Glutamatergic neuron (in vitro differentiated cells): Measurements from ENCODE around the gene CPNE8. TPM values are rescaled to one million over a fixed set of nuclear protein-coding genes. Genes with fewer than 3 reads are reported as not detected.

ENCODE experiments used
- DNase-seq: peaks from one replicate; pipeline ENCODE4 v3.0.0; 2022
- H3K27ac Mint-ChIP-seq: one replicate; pipeline ENCODE4 v1.8.0; 2020; ENCODE audit warnings: mild to moderate bottlenecking, mixed read lengths, inconsistent platforms; ENCODE audit not compliant: unreplicated experiment
- H3K27me3 Mint-ChIP-seq: one replicate; pipeline ENCODE4 v1.8.0; 2020; ENCODE audit warnings: mild to moderate bottlenecking, moderate library complexity, mixed read lengths, inconsistent platforms; ENCODE audit not compliant: unreplicated experiment
- H3K36me3 Mint-ChIP-seq: one replicate; pipeline ENCODE4 v1.8.0; 2020; ENCODE audit warnings: mild to moderate bottlenecking, mixed read lengths, inconsistent platforms; ENCODE audit not compliant: unreplicated experiment
- H3K4me1 Mint-ChIP-seq: one replicate; pipeline ENCODE4 v1.8.0; 2020; ENCODE audit warnings: mild to moderate bottlenecking, low read depth, mixed read lengths, inconsistent platforms; ENCODE audit not compliant: unreplicated experiment
- H3K4me3 Mint-ChIP-seq: one replicate; pipeline ENCODE4 v1.8.0; 2020; ENCODE audit warnings: mild to moderate bottlenecking, mixed read lengths, inconsistent platforms; ENCODE audit not compliant: unreplicated experiment
- H3K9me3 Mint-ChIP-seq: one replicate; pipeline ENCODE4 v1.8.0; 2020; ENCODE audit warnings: mild to moderate bottlenecking, moderate library complexity, mixed read lengths, inconsistent platforms; ENCODE audit not compliant: unreplicated experiment
- total RNA-seq: library from RNA; stranded (reverse); fragmentation: NEBNext Ultra II Directional; extraction: Animal tissue kit (Norgen Biotek cat#: 25700); gene quantifications from one replicate; pipeline ENCODE4 v1.2.1, GENCODE V29; 2021; ENCODE audit not compliant: unreplicated experiment
- TF ChIP-seq, protein P1 (sequence below): fragments of 200-600 bp; sonication (generic); IDR thresholded peaks from one replicate; pipeline ENCODE4 v1.5.0; 2021; ENCODE audit not compliant: partially characterized antibody, unreplicated experiment

CPNE8 gene
- total RNA-seq, 1 donor from 2014 or later: 5.9 TPM

DNA sequence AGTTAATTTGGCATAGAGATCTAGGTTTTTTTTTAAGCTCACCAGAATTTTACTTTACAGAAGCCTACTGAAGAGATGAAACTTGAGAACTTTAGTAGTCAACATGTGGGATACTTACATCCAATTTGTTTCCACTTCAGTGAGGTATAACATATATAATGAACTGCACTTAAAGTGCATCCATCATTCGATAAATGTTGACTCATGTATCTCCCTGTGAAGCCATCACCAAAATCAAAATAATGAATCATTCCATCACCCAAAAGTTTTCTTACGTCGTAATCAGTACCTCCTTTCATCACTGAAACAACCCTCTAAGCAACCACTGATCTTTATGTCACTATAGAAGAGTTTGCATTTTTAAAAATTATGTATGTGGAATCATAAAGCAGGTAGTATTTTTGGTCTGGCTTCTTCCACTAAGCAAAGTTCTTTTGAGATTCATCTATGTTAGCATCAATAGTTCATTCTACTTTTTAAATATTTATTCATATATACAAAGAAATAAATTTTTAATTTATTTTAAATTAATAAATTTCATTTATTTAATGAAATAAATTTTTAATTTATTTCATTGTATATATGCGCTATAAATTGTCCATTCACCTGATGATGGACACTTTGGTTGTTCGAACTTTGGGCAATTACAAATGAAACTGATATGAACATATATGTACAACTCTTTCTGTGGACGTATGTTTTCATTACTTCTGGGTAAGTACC lies 2.0 kb upstream of the CPNE8 start:
- no peaks in the 10 kb centered on the region for H3K36me3 Mint-ChIP-seq
- H3K4me1 Mint-ChIP-seq: peaks cover 3% of the 10 kb centered on the region
- H3K27ac Mint-ChIP-seq: no peak overlapping the region
- no peak for DNase-seq
- peak overlapping the region; percentile 92 for H3K4me3 Mint-ChIP-seq
- H3K9me3 Mint-ChIP-seq: peaks cover 4% of the 10 kb centered on the region
- peaks cover 3% of the 10 kb centered on the region for H3K27me3 Mint-ChIP-seq
- TF ChIP-seq, protein P1, sequence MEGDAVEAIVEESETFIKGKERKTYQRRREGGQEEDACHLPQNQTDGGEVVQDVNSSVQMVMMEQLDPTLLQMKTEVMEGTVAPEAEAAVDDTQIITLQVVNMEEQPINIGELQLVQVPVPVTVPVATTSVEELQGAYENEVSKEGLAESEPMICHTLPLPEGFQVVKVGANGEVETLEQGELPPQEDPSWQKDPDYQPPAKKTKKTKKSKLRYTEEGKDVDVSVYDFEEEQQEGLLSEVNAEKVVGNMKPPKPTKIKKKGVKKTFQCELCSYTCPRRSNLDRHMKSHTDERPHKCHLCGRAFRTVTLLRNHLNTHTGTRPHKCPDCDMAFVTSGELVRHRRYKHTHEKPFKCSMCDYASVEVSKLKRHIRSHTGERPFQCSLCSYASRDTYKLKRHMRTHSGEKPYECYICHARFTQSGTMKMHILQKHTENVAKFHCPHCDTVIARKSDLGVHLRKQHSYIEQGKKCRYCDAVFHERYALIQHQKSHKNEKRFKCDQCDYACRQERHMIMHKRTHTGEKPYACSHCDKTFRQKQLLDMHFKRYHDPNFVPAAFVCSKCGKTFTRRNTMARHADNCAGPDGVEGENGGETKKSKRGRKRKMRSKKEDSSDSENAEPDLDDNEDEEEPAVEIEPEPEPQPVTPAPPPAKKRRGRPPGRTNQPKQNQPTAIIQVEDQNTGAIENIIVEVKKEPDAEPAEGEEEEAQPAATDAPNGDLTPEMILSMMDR: no peak

DNA sequence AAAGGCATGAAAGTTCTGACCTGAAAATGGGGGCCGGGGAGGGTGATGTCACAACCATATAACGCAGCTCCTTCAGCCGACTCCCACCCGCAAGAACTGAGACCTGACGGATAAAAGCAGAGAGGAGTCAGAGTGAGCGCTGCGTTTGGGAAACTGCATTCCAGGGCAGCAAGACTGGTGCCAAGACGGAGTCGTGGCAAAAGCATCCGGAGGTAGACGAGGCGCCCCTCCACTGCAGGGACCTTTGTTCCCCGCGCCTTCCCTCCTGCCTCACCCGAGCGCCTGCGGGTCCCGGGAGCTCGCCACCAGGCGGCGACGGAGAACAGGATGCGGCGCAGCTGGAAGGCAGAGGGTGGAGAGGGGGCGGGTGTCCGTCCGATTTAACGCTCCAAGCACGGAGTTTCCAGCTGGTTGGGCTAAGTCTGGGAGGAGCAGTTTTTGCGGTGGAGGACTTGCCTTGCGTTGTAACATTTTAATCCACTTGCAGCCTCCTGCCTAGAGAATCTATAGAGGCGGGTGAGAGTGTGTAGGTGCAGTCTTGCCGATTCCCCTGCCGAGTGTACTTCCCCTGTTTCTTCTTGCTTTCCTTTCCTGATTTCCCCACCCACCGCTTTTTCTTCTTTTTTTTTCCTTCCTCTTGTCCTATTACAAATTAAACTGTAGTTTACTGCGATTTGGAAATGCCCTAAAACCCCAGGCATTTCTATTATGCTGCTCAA lies 1.2 kb upstream of the CPNE8 start:
- DNase-seq: peak; percentile 93
- H3K27ac Mint-ChIP-seq: peak overlapping the region; percentile 78
- TF ChIP-seq, protein P1: peak; percentile 76
- H3K9me3 Mint-ChIP-seq: peaks cover 4% of the 10 kb centered on the region
- peaks cover 3% of the 10 kb centered on the region for H3K27me3 Mint-ChIP-seq
- H3K36me3 Mint-ChIP-seq: no peaks in the 10 kb centered on the region
- H3K4me1 Mint-ChIP-seq: peaks cover 3% of the 10 kb centered on the region
- H3K4me3 Mint-ChIP-seq: peak overlapping the region; percentile 92

DNA sequence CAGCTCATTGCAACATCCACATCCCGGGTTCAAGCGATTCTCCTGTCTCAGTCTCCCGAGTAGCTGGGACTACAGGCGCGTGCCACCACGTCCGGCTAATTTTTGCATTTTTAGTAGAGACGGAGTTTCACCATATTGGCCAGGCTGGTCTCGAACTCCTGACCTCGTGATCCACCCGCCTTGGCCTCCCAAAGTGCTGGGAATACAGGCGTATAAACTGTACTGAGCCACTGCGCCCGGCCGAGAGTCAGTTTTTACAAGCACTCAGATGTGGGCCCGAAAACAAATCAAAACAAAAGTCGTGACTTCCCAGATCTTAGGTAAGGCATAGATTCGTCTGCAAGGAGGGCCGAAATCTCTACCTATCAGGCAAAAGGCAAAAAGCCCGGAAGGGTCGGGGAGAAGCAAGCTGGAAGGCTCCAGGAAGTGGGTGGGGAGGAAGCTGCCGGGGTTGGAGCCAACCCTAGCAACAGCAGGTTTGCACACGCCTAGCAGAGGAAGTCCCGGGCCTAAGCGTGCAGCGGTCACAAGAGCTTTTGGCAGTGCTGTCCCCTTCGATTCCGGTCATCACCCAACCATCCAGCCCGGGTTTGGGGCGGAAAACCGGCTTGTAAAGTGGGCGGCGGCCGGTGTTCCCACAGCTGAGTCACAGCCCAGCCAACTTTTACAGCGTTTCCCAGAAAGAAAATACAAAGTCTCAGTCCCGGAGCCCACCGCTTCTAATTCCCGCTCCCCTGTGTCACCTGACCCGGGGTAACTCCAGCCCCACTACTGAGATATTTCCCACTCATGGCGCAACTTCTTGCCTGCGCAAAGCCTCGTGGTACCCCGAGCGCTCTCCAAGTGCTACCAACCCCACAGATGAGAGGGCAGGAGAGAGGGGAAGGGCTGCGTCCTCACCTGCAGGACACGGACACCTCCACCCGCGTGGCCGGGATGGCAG lies 583 bp downstream of the CPNE8 start:
- peaks cover 3% of the 10 kb centered on the region for H3K4me1 Mint-ChIP-seq
- peak overlapping the region; percentile 90 for H3K4me3 Mint-ChIP-seq
- H3K36me3 Mint-ChIP-seq: no peaks in the 10 kb centered on the region
- TF ChIP-seq, protein P1: no peak
- DNase-seq: peak; percentile 25
- H3K27me3 Mint-ChIP-seq: peaks cover 3% of the 10 kb centered on the region
- H3K27ac Mint-ChIP-seq: peak overlapping the region; percentile 52
- peaks cover 4% of the 10 kb centered on the region for H3K9me3 Mint-ChIP-seq

DNA sequence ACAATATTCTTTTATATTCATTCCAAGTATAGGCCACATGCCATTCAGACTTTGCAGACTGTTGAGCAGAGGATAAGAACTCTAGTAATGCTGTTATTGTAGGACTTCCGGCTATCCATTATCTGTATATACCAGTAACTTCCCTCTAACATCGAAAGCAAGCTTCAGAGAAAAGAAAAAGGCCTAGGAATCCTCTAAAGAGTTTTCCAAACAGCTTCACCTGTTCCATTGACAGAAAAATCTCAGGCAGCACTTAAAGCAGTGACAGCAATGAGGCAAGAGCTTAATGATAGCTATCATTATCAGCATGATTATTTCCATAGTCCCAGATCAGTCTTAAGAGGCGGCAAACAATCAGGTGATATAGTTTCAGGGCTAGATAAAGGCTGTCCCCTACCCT lies 1.8 kb downstream of the CPNE8 start:
- no peak for DNase-seq
- Mint-ChIP-seq H3K4me3 (no peak overlapping the region), H3K27ac (no peak overlapping the region), H3K4me1 (peaks cover 3% of the 10 kb centered on the region), H3K9me3 (peaks cover 4% of the 10 kb centered on the region), H3K27me3 (peaks cover 3% of the 10 kb centered on the region), H3K36me3 (no peaks in the 10 kb centered on the region)
- TF ChIP-seq, protein P1: no peak
